ENCODE results near the gene CCNG2. TPM values are rescaled to one million over a fixed set of nuclear protein-coding genes. Genes with fewer than 3 reads are reported as not detected.

Gene CCNG2
- total RNA-seq, 1 donor from 2014 or later = 8.5 TPM

- DNase-seq (ENCODE audit: missing footprints) (no peak), ATAC-seq (no peak)
- intact Hi-C loops (cut with DNase I) = no loop called here
Observed at GRCh38 chr4:77194989-77195388, 38.0 kb downstream of the CCNG2 start.

GRCh38 chr4:77196866-77197265, 39.9 kb downstream of the CCNG2 start:
- ATAC-seq (no peak), DNase-seq (ENCODE audit: missing footprints) (no peak)
- intact Hi-C loops (cut with DNase I) = no loop called here

- intact Hi-C loops (cut with DNase I) = no loop called here
- no peak for DNase-seq (ENCODE audit: missing footprints)
- no peak for ATAC-seq
Observed at GRCh38 chr4:77197361-77197760, 40.4 kb downstream of the CCNG2 start.

GRCh38 chr4:77197831-77198230, 40.8 kb downstream of the CCNG2 start:
- DNase-seq (ENCODE audit: missing footprints) (no peak), ATAC-seq (no peak)
- intact Hi-C loops (cut with DNase I) = no loop called here

DNA sequence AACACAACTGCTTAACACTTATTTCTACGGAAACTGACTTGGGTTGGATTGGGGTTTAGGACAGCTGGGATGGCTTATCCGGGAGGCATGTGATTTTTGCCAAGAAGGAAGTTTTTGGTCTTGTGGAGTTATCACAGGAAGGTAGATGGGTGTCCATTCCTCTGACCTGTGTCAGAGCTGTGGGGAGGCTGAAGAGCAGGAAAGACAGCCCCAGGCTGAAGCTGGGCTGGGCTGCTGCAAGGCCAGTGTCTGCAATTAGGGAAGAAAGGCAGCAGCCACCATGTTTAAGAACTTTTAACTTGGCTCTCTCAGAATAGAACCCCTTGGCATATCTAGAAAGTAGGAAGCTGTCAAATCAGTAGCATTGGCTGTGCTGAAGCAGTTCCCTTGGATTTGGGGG, 42.3 kb downstream of the CCNG2 start:
- ATAC-seq (no peak), DNase-seq (ENCODE audit: missing footprints) (no peak)
- intact Hi-C loops (cut with DNase I) = no loop called here

DNA sequence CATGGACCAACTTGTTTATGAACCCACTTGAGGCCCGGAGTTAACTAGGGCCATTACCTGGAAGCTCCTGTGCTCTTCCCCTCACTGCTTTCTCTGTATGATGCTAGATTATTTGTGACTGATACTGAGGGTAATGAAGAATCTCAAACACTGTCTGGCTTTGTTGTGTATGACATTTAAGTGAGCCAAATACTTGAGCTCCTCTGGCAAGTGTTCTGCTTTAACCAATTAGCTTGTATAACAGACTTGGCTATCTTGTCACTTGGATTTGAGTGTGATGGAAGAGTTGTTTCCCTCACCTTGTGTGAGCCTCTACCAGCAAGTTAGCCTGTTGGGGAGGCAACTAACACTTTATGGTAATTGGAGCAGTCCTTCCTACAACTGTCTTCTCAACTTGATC, 42.7 kb downstream of the CCNG2 start:
- ATAC-seq = no peak
- intact Hi-C loops (cut with DNase I) = loop anchor here (5.0 kb wide), 2 partner anchors 147 to 687 kb away; no protein-coding TSS in a partner anchor

GRCh38 chr4:77201343-77201742, 44.3 kb downstream of the CCNG2 start:
- intact Hi-C loops (cut with DNase I) = loop anchor here (5.0 kb wide), 2 partner anchors 149 to 689 kb away; no protein-coding TSS in a partner anchor
- DNase-seq (ENCODE audit: missing footprints) (no peak), ATAC-seq (no peak)

More for the DNA sequence above, 42.7 kb downstream of the CCNG2 start:
- DNase-seq (ENCODE audit: missing footprints) = no peak

DNA sequence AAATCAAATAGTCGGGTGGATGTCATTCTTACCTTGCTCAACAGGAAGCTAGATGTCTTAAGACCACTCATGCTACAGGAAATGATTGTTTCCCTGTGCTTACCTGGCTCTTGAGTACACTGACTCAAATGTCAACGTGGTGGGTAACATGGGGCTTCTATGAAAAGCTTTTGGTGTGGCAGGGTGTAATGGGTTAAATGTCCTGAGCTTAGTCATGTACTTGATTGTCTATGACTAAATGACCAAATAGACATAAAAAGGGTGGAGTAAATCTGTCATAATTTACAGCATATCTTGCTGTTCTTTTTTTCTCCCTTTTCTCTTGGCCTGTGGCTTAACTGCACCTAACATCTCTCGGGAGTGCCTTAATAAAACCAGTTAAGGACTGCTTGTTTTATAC, 44.9 kb downstream of the CCNG2 start:
- no peak for DNase-seq (ENCODE audit: missing footprints)
- ATAC-seq = no peak
- intact Hi-C loops (cut with DNase I) = loop anchor here (2.0 to 5.0 kb wide), 3 partner anchors 107 to 690 kb away; no protein-coding TSS in a partner anchor

DNA sequence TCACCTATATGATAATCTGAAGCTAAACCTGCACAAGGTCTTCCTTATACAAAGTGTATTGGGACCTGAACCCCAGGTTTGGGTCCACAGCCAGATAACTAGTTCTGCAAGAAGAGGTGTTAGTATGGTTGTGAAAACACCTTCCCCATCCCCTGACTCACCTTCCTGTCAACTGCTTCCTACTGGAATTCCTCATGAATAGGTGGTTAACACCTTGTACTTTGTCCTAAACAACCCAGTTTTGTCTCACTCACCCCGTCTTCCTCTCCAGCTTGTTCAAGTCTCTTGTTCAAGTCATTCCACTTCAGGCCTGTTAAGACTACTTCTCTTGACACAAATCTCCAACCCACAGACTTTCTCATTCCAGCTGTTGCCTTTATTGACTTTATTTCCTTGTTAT, 45.5 kb downstream of the CCNG2 start:
- ATAC-seq (no peak), DNase-seq (ENCODE audit: missing footprints) (no peak)
- intact Hi-C loops (cut with DNase I) = loop anchor here (2.0 to 5.0 kb wide), 3 partner anchors 108 to 690 kb away; no protein-coding TSS in a partner anchor

GRCh38 chr4:77203380-77204197, 46.6 kb downstream of the CCNG2 start:
- peak; percentile 62 for ATAC-seq
- peak; percentile 68 for DNase-seq (ENCODE audit: missing footprints)
- intact Hi-C loops (cut with DNase I) = loop anchor here (2.0 to 5.0 kb wide), 3 partner anchors 109 to 691 kb away; no protein-coding TSS in a partner anchor

GRCh38 chr4:77204621-77205020, 47.6 kb downstream of the CCNG2 start:
- ATAC-seq (no peak), DNase-seq (ENCODE audit: missing footprints) (no peak)
- intact Hi-C loops (cut with DNase I) = loop anchor here (5.0 kb wide), 2 partner anchors 152 to 692 kb away; no protein-coding TSS in a partner anchor

DNA sequence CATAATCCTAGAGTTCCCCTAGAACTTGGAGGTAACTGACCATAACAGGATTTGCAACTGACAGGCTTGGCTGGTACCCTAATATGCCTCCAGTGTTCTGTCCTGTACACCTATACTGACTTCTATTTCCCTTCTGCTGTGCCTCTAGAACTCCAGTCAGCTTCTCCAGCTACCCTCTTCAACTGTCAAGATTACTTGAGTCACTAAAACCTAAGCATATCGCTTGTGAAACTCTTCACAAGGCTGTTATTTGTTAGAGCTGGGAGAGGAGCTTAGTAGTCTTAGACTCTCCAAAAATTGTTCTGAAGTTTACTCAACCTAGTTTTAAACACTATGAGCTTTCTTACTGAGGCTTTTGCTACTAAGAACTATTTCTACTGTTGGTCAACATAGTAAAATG, 52.0 kb downstream of the CCNG2 start:
- DNase-seq (ENCODE audit: missing footprints) (no peak), ATAC-seq (no peak)
- intact Hi-C loops (cut with DNase I) = no loop called here

GRCh38 chr4:77209936-77210335, 52.9 kb downstream of the CCNG2 start:
- DNase-seq (ENCODE audit: missing footprints) (no peak), ATAC-seq (no peak)
- intact Hi-C loops (cut with DNase I) = no loop called here

- ATAC-seq (no peak), DNase-seq (ENCODE audit: missing footprints) (no peak)
- intact Hi-C loops (cut with DNase I) = no loop called here
Observed at GRCh38 chr4:77215107-77215506, 58.1 kb downstream of the CCNG2 start.

DNA sequence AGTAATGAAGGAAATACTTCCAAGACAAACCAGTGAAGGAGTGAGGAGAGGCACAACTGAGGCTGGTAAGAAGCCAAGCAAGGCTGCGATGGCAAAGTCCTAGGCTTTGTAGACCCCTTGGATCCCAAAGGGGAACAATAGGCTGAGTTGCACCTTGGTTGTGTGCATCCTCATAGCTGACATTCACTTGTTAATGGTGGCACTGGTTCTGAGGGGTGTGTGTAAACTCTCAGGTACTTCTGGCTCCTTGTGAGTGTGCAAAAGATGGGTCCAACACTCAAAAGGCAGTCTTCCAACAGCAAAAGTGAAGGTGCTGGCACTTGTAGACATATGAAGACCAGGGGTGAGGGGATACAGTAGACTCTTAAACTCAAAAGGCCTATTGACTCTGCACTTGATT, 60.5 kb downstream of the CCNG2 start:
- DNase-seq (ENCODE audit: missing footprints) = no peak
- no peak for ATAC-seq

DNA sequence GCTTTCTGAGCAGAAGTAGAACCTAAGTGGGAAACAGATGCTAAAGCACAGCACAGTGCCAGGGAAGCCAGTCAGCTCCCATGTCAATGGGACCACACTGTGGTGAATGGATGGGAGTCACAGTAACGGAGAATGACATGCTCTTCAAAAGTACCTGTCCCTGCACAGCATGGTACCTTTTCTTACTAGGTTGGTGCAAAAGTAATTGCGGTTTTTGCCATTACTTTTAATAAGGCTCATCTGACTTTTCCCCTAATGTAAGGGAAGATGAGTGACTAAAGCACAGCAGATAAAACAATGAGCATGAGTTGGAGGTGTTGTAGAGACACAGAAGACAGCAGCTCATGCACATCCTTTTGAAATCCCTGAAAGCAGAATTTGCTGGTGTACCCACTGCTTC, 62.3 kb downstream of the CCNG2 start:
- ATAC-seq (no peak), DNase-seq (ENCODE audit: missing footprints) (no peak)
- intact Hi-C loops (cut with DNase I) = no loop called here

More for the DNA sequence above, 60.5 kb downstream of the CCNG2 start:
- intact Hi-C loops (cut with DNase I) = no loop called here

Other genes starting within 250 kb of the CCNG2 start
- 32.9 TPM for gene SEPTIN11, start 207.5 kb upstream of the CCNG2 start, total RNA-seq
- gene CCNI, start 81.2 kb upstream of the CCNG2 start, total RNA-seq = 251 TPM

Measured in Right ventricle myocardium inferior (tissue), 1 donor.